NCI-H526 treated with DMSO at 0.1 percent for 48 hours (cell line): Measurements from ENCODE around the gene ANKZF1.

Source experiments
- DNase-seq: peaks from one replicate; lab custom pipeline; 2025; lab: John Stamatoyannopoulos, UW

The ANKZF1 gene

DNA sequence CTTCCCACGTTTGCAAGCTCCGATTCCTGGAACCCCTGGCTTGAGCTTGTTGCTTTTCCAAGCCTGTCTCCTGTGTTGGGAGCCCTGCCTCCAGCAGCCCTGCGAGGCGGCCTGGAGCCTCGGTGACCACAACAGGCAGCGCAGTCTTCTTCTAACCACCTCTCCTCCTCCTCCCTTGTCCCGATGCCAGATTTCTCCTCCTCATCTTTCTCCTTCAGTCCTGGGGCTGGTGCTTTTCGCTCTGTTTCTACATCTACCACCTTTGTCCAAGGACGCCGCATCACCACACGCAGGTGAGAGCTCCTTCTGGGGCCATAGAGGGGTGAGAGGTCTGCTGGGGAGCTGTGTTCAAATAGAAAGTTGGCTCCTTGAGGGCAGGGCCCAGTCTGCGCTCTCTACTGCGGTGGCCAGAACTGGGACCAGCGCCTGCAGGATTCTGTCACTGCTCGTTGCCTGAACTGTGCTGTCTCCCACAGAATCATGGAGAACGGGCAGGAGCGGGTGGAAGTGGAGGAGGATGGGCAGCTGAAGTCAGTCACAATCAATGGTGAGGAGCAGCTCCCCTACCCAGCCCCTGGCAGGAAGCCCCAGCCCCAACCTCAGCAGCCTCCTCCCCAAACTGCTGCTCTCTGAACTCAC is 53.5 kb downstream of the ANKZF1 start:
- DNase-seq = no peak

GRCh38 chr2:219284501-219285372 is 55.1 kb downstream of the ANKZF1 start:
- DNase-seq = no peak

GRCh38 chr2:219285373-219285735 is 55.7 kb downstream of the ANKZF1 start:
- no peak for DNase-seq

DNA sequence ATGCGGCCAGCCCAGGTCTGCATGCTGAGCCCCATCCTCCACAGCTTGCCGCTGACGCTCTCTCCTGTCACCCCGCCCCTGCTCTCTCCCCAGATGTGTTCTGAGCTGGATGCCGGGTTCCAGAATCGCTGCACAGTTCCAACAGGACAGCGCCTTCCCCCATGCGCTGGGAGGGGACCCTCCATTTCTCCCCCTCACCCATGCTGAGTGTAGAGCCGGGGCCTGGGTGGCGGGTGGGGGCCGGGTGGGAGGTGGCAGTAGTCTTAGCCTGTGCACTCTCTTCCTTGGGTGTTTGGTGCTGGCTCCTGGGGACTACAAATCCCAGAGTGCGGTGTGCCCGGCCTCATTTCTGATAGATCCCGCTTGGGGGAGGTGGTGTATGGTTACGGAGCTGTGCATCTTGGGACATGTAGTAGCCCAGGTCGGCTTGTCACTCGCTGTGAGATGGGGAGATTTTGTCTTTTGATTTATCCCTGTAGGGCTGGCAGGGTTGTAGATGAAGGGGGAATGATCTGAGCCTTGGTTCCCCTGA is 56.4 kb downstream of the ANKZF1 start:
- DNase-seq = no peak
